ENCODE measurements around the gene NOS2. TPM values are rescaled to one million over a fixed set of nuclear protein-coding genes. Genes with fewer than 3 reads are reported as not detected.

The NOS2 gene
- polyA plus RNA-seq, 1 donor from 2014 or later: 0.53 TPM

DNA sequence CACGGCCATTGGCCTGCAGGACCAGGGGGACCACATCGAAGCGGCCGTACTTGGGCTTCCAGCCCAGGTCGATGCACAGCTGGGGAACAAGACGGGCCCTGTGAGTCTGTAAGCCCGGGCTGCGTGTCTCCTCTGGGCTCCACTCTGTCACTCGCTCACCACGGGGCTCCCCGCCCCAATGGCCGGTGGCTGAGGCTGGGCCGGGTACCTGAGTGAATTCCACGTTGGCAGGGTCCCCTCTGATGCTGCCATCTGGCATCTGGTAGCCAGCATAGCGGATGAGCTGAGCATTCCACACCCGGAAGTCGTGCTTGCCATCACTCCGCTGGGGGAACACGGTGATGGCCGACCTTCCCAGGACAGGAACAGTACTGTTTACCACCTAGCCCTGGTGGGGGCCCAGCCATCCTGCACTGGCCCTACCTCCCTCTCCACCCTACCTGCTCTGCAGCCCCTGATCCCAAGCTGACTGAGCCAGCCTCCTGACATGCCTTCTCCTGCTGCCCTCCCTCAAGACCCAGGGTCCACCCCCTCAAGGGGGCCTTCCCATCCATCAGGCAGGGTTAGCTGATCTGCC, 19.4 kb downstream of the NOS2 start:
- Histone ChIP-seq H3K4me2 (ENCODE audit: low read length) (no peak overlapping the region), H4K20me1 (ENCODE audit: insufficient read depth) (no peaks in the 10 kb centered on the region), H3F3A (ENCODE audit: insufficient read depth, low read length, poor library complexity, severe bottlenecking) (no peaks in the 10 kb centered on the region), H2AFZ (ENCODE audit: low read depth, low read length) (no peak overlapping the region), H3K9me2 (ENCODE audit: insufficient read depth, low read length) (no peaks in the 10 kb centered on the region), H3K4me3 (ENCODE audit: low read length) (no peak overlapping the region), H3K79me2 (replicated peaks; ENCODE audit: insufficient read depth, low read length) (no peaks in the 10 kb centered on the region), H3K27me3 (ENCODE audit: insufficient read depth, low read depth, low read length) (no peaks in the 10 kb centered on the region), H3K9me3 (ENCODE audit: low read length) (no peaks in the 10 kb centered on the region), H3K27ac (ENCODE audit: low read length) (no peak overlapping the region), H3K36me3 (ENCODE audit: insufficient read depth, low read length) (no peaks in the 10 kb centered on the region), H3K9ac (ENCODE audit: low read length) (no peak overlapping the region)
- TF ChIP-seq, protein P1, sequence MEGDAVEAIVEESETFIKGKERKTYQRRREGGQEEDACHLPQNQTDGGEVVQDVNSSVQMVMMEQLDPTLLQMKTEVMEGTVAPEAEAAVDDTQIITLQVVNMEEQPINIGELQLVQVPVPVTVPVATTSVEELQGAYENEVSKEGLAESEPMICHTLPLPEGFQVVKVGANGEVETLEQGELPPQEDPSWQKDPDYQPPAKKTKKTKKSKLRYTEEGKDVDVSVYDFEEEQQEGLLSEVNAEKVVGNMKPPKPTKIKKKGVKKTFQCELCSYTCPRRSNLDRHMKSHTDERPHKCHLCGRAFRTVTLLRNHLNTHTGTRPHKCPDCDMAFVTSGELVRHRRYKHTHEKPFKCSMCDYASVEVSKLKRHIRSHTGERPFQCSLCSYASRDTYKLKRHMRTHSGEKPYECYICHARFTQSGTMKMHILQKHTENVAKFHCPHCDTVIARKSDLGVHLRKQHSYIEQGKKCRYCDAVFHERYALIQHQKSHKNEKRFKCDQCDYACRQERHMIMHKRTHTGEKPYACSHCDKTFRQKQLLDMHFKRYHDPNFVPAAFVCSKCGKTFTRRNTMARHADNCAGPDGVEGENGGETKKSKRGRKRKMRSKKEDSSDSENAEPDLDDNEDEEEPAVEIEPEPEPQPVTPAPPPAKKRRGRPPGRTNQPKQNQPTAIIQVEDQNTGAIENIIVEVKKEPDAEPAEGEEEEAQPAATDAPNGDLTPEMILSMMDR (IDR thresholded peaks at IDR 0.05; ENCODE audit: poor library complexity, severe bottlenecking): no peak
- TF ChIP-seq MXI1 (conservative IDR thresholded peaks at IDR 0.05; ENCODE audit: poor library complexity, severe bottlenecking) (no peak), TAF1 (IDR thresholded peaks at IDR 0.05; ENCODE audit: low read depth) (no peak), EZH2 (IDR thresholded peaks at IDR 0.05; ENCODE audit: borderline replicate concordance, insufficient read depth, low read length, poor library complexity, severe bottlenecking) (no peak), EP300 (conservative IDR thresholded peaks at IDR 0.05; ENCODE audit: poor library complexity, severe bottlenecking) (no peak), RAD21 (conservative IDR thresholded peaks at IDR 0.05) (no peak), SMC3 (conservative IDR thresholded peaks at IDR 0.05; ENCODE audit: poor library complexity) (no peak), POLR2AphosphoS5 (IDR thresholded peaks at IDR 0.05) (no peak)
- TF ChIP-seq, protein P2, sequence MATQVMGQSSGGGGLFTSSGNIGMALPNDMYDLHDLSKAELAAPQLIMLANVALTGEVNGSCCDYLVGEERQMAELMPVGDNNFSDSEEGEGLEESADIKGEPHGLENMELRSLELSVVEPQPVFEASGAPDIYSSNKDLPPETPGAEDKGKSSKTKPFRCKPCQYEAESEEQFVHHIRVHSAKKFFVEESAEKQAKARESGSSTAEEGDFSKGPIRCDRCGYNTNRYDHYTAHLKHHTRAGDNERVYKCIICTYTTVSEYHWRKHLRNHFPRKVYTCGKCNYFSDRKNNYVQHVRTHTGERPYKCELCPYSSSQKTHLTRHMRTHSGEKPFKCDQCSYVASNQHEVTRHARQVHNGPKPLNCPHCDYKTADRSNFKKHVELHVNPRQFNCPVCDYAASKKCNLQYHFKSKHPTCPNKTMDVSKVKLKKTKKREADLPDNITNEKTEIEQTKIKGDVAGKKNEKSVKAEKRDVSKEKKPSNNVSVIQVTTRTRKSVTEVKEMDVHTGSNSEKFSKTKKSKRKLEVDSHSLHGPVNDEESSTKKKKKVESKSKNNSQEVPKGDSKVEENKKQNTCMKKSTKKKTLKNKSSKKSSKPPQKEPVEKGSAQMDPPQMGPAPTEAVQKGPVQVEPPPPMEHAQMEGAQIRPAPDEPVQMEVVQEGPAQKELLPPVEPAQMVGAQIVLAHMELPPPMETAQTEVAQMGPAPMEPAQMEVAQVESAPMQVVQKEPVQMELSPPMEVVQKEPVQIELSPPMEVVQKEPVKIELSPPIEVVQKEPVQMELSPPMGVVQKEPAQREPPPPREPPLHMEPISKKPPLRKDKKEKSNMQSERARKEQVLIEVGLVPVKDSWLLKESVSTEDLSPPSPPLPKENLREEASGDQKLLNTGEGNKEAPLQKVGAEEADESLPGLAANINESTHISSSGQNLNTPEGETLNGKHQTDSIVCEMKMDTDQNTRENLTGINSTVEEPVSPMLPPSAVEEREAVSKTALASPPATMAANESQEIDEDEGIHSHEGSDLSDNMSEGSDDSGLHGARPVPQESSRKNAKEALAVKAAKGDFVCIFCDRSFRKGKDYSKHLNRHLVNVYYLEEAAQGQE (IDR thresholded peaks at IDR 0.05; ENCODE audit: borderline replicate concordance): no peak

DNA sequence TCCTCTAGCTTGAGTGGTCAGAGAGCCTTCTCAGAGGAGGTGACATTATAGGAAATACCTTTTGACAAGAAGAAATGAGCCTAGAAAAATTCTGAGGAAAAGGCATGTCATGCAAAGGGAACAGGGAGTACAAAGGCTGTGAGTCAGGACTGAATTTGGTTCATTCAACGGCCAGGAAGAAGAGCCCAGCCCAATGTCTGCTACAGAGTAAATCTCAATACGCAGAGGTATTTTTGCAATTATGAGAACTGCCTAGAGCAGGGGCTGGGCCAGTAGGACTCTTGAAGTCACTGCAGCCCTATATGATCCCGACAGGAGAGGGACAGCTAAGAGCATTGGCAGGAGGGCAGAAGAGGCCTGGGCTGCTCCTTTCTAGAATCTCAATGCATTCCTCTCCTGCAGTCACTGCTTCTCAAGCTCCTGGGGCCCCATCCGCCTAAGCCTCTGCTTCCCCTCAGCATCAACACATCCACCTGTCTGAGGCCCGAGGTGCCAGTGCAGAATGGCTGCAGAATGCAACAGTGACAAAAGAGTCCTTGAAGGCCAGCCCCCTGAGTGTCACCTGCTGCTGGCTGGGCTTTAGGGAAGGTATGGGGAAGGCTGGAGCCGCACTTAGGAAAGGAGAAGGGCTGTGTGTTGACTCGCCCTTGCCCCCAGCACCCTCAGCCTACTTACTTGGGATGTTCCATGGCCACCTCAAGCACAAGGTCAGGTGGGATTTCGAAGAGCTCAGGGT, 20.1 kb downstream of the NOS2 start:
- TF ChIP-seq TAF1 (IDR thresholded peaks at IDR 0.05; ENCODE audit: low read depth) (no peak), EP300 (conservative IDR thresholded peaks at IDR 0.05; ENCODE audit: poor library complexity, severe bottlenecking) (no peak), SMC3 (conservative IDR thresholded peaks at IDR 0.05; ENCODE audit: poor library complexity) (no peak), RAD21 (conservative IDR thresholded peaks at IDR 0.05) (no peak), POLR2AphosphoS5 (IDR thresholded peaks at IDR 0.05) (no peak), MXI1 (conservative IDR thresholded peaks at IDR 0.05; ENCODE audit: poor library complexity, severe bottlenecking) (no peak), EZH2 (IDR thresholded peaks at IDR 0.05; ENCODE audit: borderline replicate concordance, insufficient read depth, low read length, poor library complexity, severe bottlenecking) (no peak)
- TF ChIP-seq, protein P1 (IDR thresholded peaks at IDR 0.05; ENCODE audit: poor library complexity, severe bottlenecking): no peak
- TF ChIP-seq, protein P2 (IDR thresholded peaks at IDR 0.05; ENCODE audit: borderline replicate concordance): no peak
- Histone ChIP-seq H3K9me3 (ENCODE audit: low read length) (no peaks in the 10 kb centered on the region), H3K27ac (ENCODE audit: low read length) (no peak overlapping the region), H3K4me3 (ENCODE audit: low read length) (no peak overlapping the region), H2AFZ (ENCODE audit: low read depth, low read length) (no peak overlapping the region), H3K9ac (ENCODE audit: low read length) (no peak overlapping the region), H3K4me2 (ENCODE audit: low read length) (no peak overlapping the region), H3K79me2 (replicated peaks; ENCODE audit: insufficient read depth, low read length) (no peaks in the 10 kb centered on the region), H3K36me3 (ENCODE audit: insufficient read depth, low read length) (no peaks in the 10 kb centered on the region), H3F3A (ENCODE audit: insufficient read depth, low read length, poor library complexity, severe bottlenecking) (no peaks in the 10 kb centered on the region), H3K9me2 (ENCODE audit: insufficient read depth, low read length) (no peaks in the 10 kb centered on the region), H3K27me3 (ENCODE audit: insufficient read depth, low read depth, low read length) (no peaks in the 10 kb centered on the region), H4K20me1 (ENCODE audit: insufficient read depth) (no peaks in the 10 kb centered on the region)

Measured in neural cell (in vitro differentiated cells).